DOHH2 (cell line): ENCODE data around the gene SLC6A11.

Experiments used
- H3F3A ChIP-seq: fragments of 200-600 bp; sonication (generic), shearing (Covaris generic); 2 replicates; pipeline ENCODE4 v1.6.0; 2016; ENCODE audit warnings: antibody characterized with exemption, mild to moderate bottlenecking; ENCODE audit not compliant: control insufficient read depth, insufficient read depth
- H3K27ac ChIP-seq: fragments of 200-600 bp; sonication (generic); 2 replicates; pipeline ENCODE4 v1.5.1; 2014; ENCODE audit warnings: low read depth, mild to moderate bottlenecking, low read length, moderate library complexity
- H3K27me3 ChIP-seq: fragments of 200-600 bp; sonication (generic); 2 replicates; pipeline ENCODE4 v1.6.1; 2014; ENCODE audit warnings: mild to moderate bottlenecking, low read length, mixed read lengths; ENCODE audit not compliant: control insufficient read depth
- H3K36me3 ChIP-seq: fragments of 200-600 bp; sonication (generic); 2 replicates; pipeline ENCODE4 v1.6.1; 2014; ENCODE audit warnings: mild to moderate bottlenecking, low read length, moderate library complexity, mixed read lengths; ENCODE audit not compliant: control insufficient read depth
- H3K4me1 ChIP-seq: fragments of 200-600 bp; sonication (generic); 2 replicates; pipeline ENCODE4 v1.6.1; 2014; ENCODE audit warnings: mild to moderate bottlenecking, low read length, mixed read lengths; ENCODE audit not compliant: control insufficient read depth
- H3K4me2 ChIP-seq: fragments of 200-600 bp; sonication (generic); 2 replicates; pipeline ENCODE4 v1.6.0; 2014; ENCODE audit warnings: mild to moderate bottlenecking, low read length, moderate library complexity
- H3K4me3 ChIP-seq: fragments of 200-600 bp; sonication (generic); 2 replicates; pipeline ENCODE4 v1.5.1; 2014; ENCODE audit warnings: mild to moderate bottlenecking, low read length, mixed read lengths
- H3K79me2 ChIP-seq: fragments of 200-600 bp; sonication (generic); 2 replicates; pipeline ENCODE4 v1.6.1; 2014; ENCODE audit warnings: mild to moderate bottlenecking, low read length, mixed read lengths; ENCODE audit not compliant: control insufficient read depth
- H3K9me2 ChIP-seq: fragments of 200-600 bp; sonication (generic); replicated peaks from 2 replicates; pipeline ENCODE4 v1.6.1; 2014; ENCODE audit warnings: mild to moderate bottlenecking, low read length, mixed read lengths; ENCODE audit not compliant: control insufficient read depth
- H3K9me3 ChIP-seq: fragments of 200-600 bp; sonication (generic); 2 replicates; pipeline ENCODE4 v1.6.1; 2014; ENCODE audit warnings: antibody characterized with exemption, low read length, mixed read lengths; ENCODE audit not compliant: control insufficient read depth, insufficient read depth
- H4K20me1 ChIP-seq: fragments of 200-600 bp; sonication (generic); 2 replicates; pipeline ENCODE4 v1.6.0; 2014; ENCODE audit warnings: low read depth, mild to moderate bottlenecking, antibody characterized with exemption, low read length, moderate library complexity; ENCODE audit not compliant: control insufficient read depth, insufficient read depth
- EZH2phosphoT487 ChIP-seq: fragments of 200-600 bp; sonication (generic); IDR thresholded peaks from 2 replicates; pipeline ENCODE4 v1.6.1; 2017; ENCODE audit warnings: borderline replicate concordance, mild to moderate bottlenecking, antibody characterized with exemption, low read length, moderate library complexity, mixed read lengths
- TF ChIP-seq, protein P1 (sequence below): fragments of 200-600 bp; sonication (generic); IDR thresholded peaks from one replicate; pipeline ENCODE4 v1.5.1; 2014; ENCODE audit warnings: antibody characterized with exemption, mild to moderate bottlenecking, low read depth, low read length; ENCODE audit not compliant: poor library complexity, severe bottlenecking

The SLC6A11 gene

DNA sequence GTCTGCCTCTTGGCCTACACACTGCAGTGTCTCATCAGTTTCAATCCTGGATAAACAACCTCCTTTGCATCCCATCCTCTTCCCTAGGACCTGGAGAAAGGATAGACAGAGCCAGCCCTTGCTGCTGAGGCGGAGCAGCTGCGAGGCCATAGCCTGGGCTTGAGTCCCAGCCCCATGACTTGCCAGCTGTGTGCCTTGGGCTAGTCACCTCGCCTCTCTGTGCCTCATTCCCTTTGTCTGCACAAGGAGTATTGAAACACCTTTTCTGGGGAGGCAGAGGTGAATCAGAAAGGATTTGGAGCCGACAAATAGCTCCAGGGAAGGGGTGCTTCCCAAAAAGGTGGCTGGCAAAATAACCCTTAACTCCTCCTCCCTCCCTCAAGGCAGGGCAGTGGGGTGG, 111.5 kb downstream of the SLC6A11 start:
- no peaks in the 10 kb centered on the region for H3K9me2 ChIP-seq
- no peaks in the 10 kb centered on the region for H3K27me3 ChIP-seq
- no peaks in the 10 kb centered on the region for H3K36me3 ChIP-seq
- H3K9me3 ChIP-seq = no peaks in the 10 kb centered on the region
- H3F3A ChIP-seq = no peaks in the 10 kb centered on the region
- TF ChIP-seq, protein P1, sequence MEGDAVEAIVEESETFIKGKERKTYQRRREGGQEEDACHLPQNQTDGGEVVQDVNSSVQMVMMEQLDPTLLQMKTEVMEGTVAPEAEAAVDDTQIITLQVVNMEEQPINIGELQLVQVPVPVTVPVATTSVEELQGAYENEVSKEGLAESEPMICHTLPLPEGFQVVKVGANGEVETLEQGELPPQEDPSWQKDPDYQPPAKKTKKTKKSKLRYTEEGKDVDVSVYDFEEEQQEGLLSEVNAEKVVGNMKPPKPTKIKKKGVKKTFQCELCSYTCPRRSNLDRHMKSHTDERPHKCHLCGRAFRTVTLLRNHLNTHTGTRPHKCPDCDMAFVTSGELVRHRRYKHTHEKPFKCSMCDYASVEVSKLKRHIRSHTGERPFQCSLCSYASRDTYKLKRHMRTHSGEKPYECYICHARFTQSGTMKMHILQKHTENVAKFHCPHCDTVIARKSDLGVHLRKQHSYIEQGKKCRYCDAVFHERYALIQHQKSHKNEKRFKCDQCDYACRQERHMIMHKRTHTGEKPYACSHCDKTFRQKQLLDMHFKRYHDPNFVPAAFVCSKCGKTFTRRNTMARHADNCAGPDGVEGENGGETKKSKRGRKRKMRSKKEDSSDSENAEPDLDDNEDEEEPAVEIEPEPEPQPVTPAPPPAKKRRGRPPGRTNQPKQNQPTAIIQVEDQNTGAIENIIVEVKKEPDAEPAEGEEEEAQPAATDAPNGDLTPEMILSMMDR = no peak
- TF ChIP-seq EZH2phosphoT487 = no peak
- no peaks in the 10 kb centered on the region for H3K4me1 ChIP-seq
- no peak overlapping the region for H3K4me3 ChIP-seq
- no peaks in the 10 kb centered on the region for H4K20me1 ChIP-seq
- H3K79me2 ChIP-seq = no peaks in the 10 kb centered on the region
- H3K4me2 ChIP-seq = no peak overlapping the region
- no peak overlapping the region for H3K27ac ChIP-seq

DNA sequence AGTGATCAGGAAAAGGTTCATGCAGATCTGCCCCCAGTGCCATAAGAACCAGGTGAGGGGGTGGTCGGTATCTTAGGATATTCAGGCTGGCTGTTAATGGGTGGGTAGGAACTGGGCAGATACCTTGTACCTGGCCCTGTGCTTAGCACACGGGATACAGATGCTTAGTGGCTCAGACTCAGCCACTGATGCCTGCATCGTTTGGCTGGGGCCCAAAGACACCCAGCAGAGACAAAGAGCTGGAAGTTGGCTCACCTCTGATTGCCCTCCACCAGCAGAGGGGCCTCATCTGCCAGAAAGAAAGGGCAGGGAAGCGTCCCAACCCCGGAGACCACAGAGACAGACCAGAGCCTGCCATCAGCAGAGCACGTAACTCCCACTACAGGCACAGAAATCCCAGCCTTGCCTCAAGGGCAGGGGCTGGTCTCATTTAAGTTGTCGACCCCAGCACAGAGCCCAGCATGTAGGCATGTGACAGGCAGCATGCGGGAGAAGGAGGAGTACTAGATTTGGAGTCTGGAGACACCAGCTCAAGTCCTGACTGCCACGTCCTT, 112.5 kb downstream of the SLC6A11 start:
- H3K27ac ChIP-seq = no peak overlapping the region

DNA sequence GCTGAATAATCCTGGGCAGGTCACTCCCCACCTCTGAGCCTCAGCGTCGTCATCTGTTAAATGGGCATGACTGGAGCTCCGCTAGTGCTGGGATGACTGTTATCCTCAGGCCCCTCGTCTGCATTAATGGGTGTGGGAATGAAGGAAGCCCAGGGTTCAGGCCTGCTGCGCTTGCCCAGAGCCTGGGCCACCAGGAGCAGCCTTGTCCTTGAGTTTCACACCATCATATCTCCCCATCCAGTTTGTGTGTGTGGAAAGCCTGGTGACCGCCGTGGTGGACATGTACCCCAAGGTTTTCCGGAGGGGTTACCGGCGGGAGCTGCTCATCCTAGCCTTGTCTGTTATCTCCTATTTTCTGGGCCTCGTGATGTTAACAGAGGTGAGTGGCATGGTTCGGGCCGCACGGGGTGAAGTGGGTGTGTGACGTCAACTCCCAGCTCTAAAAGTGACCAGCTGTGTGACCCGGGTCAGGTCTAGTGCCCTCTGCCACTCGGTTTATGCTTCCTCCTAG, 113.0 kb downstream of the SLC6A11 start:
- Histone ChIP-seq H3K4me3 (no peak overlapping the region), H3K4me1 (no peaks in the 10 kb centered on the region), H3K79me2 (no peaks in the 10 kb centered on the region), H3K36me3 (no peaks in the 10 kb centered on the region), H3F3A (no peaks in the 10 kb centered on the region), H3K27ac (no peak overlapping the region), H4K20me1 (no peaks in the 10 kb centered on the region), H3K27me3 (no peaks in the 10 kb centered on the region), H3K9me3 (no peaks in the 10 kb centered on the region), H3K9me2 (no peaks in the 10 kb centered on the region), H3K4me2 (no peak overlapping the region)
- TF ChIP-seq, protein P1 = no peak
- TF ChIP-seq EZH2phosphoT487 = no peak

More for the DNA sequence above, 112.5 kb downstream of the SLC6A11 start:
- TF ChIP-seq, protein P1 = no peak
- TF ChIP-seq EZH2phosphoT487 = no peak
- Histone ChIP-seq H3K9me2 (no peaks in the 10 kb centered on the region), H3K4me2 (no peak overlapping the region), H3K27me3 (no peaks in the 10 kb centered on the region), H3K9me3 (no peaks in the 10 kb centered on the region), H3F3A (no peaks in the 10 kb centered on the region), H4K20me1 (no peaks in the 10 kb centered on the region), H3K4me3 (no peak overlapping the region), H3K79me2 (no peaks in the 10 kb centered on the region), H3K36me3 (no peaks in the 10 kb centered on the region), H3K4me1 (no peaks in the 10 kb centered on the region)
